HEK293 (cell line): ENCODE results near the gene UNC45B.
"Not testable (repeated sequence)": the region's sequence is repeated elsewhere in the genome, so short reads cannot be mapped to it uniquely, and the experiment has no call there.

Experiments used
- CTCF ChIA-PET: fragments of 350-600 bp; formaldehyde crosslinking; extraction: SDS; loops from one replicate; lab custom pipeline; 2021; ENCODE audit warnings: antibody characterized with exemption; lab: Yijun Ruan, JAX
- POLR2A ChIA-PET: fragments of 300-600 bp; formaldehyde crosslinking; extraction: SDS; loops from one replicate; lab custom pipeline; 2020; ENCODE audit warnings: antibody characterized with exemption, inconsistent platforms; lab: Yijun Ruan, JAX
- H3K27ac ChIP-seq: fragments of 200-500 bp; sonication (Bioruptor generic); 2 replicates; pipeline ENCODE4 v1.5.1; 2014; ENCODE audit warnings: low read depth, low read length, control low read depth, inconsistent platforms; ENCODE audit errors: extremely low read depth
- H3K36me3 ChIP-seq, 2 experiments: fragments of 200-500 bp in 1 of 2; sonication (Bioruptor generic) in 1 of 2; 1 replicate in 1 of 2; 2 replicates in 1 of 2; pipeline ENCODE4 v1.5.1; 2014 to 2017; ENCODE audit warnings: inconsistent platforms in 2 of 2, low read length in 2 of 2; ENCODE audit not compliant: control insufficient read depth in 2 of 2, insufficient read depth in 1 of 2
- H3K4me1 ChIP-seq: fragments of 200-500 bp; sonication (Bioruptor generic); 2 replicates; pipeline ENCODE4 v1.5.1; 2014; ENCODE audit warnings: mild to moderate bottlenecking, low read length, inconsistent platforms; ENCODE audit not compliant: control insufficient read depth, insufficient read depth
- H3K4me3 ChIP-seq: 2 replicates; pipeline ENCODE4 v1.5.1; 2011; ENCODE audit warnings: low read depth, mild to moderate bottlenecking, control low read depth, low read length, moderate library complexity
- H3K9me3 ChIP-seq: fragments of 200-500 bp; sonication (Bioruptor generic); 2 replicates; pipeline ENCODE4 v1.5.1; 2014; ENCODE audit warnings: low read depth, low read length, inconsistent platforms; ENCODE audit not compliant: control insufficient read depth, insufficient read depth
- BCL11B ChIP-seq: fragments of 450-650 bp; formaldehyde crosslinking; IDR thresholded peaks from 2 replicates; pipeline ENCODE4 v1.5.1; 2016; ENCODE audit warnings: low read depth, missing biosample characterization, missing genetic modification characterization
- HOXC10 ChIP-seq: sonication (generic); formaldehyde crosslinking; IDR thresholded peaks from 2 replicates; pipeline ENCODE4 v1.8.1; 2023; ENCODE audit warnings: mild to moderate bottlenecking, missing genetic modification reagents
- KLF16 ChIP-seq: fragments of 450-650 bp; formaldehyde crosslinking; IDR thresholded peaks from 2 replicates; pipeline ENCODE4 v1.5.1; 2017; ENCODE audit warnings: missing biosample characterization, missing genetic modification characterization
- MEIS1 ChIP-seq: sonication (generic); formaldehyde crosslinking; IDR thresholded peaks from 2 replicates; pipeline ENCODE4 v1.8.1; 2022; ENCODE audit warnings: missing genetic modification reagents, mild to moderate bottlenecking, borderline replicate concordance
- MYNN ChIP-seq: fragments of 450-650 bp; formaldehyde crosslinking; IDR thresholded peaks from 2 replicates; pipeline ENCODE4 v1.5.1; 2016; ENCODE audit warnings: missing biosample characterization, missing genetic modification characterization, borderline replicate concordance
- OSR2 ChIP-seq: fragments of 450-650 bp; formaldehyde crosslinking; IDR thresholded peaks from 2 replicates; pipeline ENCODE4 v1.5.1; 2016; ENCODE audit warnings: missing biosample characterization, missing genetic modification characterization
- PRDM1 ChIP-seq: fragments of 450-650 bp; formaldehyde crosslinking; IDR thresholded peaks from 2 replicates; pipeline ENCODE4; 2016; ENCODE audit warnings: missing biosample characterization, missing genetic modification characterization
- ZEB2 ChIP-seq: fragments of 450-650 bp; formaldehyde crosslinking; IDR thresholded peaks from 2 replicates; pipeline ENCODE4 v1.5.1; 2016; ENCODE audit warnings: missing biosample characterization, missing genetic modification characterization
- ZNF112 ChIP-seq: fragments of 450-650 bp; formaldehyde crosslinking; IDR thresholded peaks from 2 replicates; pipeline ENCODE4 v1.5.0; 2017; ENCODE audit warnings: missing biosample characterization, missing genetic modification characterization
- ZNF121 ChIP-seq: fragments of 450-650 bp; formaldehyde crosslinking; IDR thresholded peaks from 2 replicates; pipeline ENCODE4 v1.5.1; 2016; ENCODE audit warnings: missing biosample characterization, missing genetic modification characterization
- ZNF169 ChIP-seq: fragments of 450-650 bp; formaldehyde crosslinking; IDR thresholded peaks from 2 replicates; pipeline ENCODE4 v1.5.1; 2016; ENCODE audit warnings: missing biosample characterization, missing genetic modification characterization
- ZNF211 ChIP-seq: fragments of 450-650 bp; formaldehyde crosslinking; IDR thresholded peaks from 2 replicates; pipeline ENCODE4 v1.5.1; 2016; ENCODE audit warnings: low read depth, missing biosample characterization, missing genetic modification characterization
- ZNF221 ChIP-seq: fragments of 450-650 bp; formaldehyde crosslinking; IDR thresholded peaks from 2 replicates; pipeline ENCODE4 v1.5.1; 2017; ENCODE audit warnings: missing biosample characterization, missing genetic modification characterization, borderline replicate concordance
- ZNF37A ChIP-seq: fragments of 450-650 bp; IDR thresholded peaks from 2 replicates; pipeline ENCODE4 v1.5.1; 2018; ENCODE audit warnings: missing biosample characterization, missing genetic modification characterization
- ZNF423 ChIP-seq: fragments of 450-650 bp; formaldehyde crosslinking; IDR thresholded peaks from 2 replicates; pipeline ENCODE4 v1.5.1; 2016; ENCODE audit warnings: missing biosample characterization, missing genetic modification characterization
- ZNF48 ChIP-seq: fragments of 450-650 bp; formaldehyde crosslinking; IDR thresholded peaks from 2 replicates; pipeline ENCODE4 v1.5.1; 2016; ENCODE audit warnings: missing biosample characterization, missing genetic modification characterization
- ZNF548 ChIP-seq: fragments of 450-650 bp; formaldehyde crosslinking; IDR thresholded peaks from 2 replicates; pipeline ENCODE4 v1.5.1; 2016; ENCODE audit warnings: missing biosample characterization, missing genetic modification characterization
- ZNF558 ChIP-seq: fragments of 450-650 bp; formaldehyde crosslinking; IDR thresholded peaks from 2 replicates; pipeline ENCODE4 v1.5.1; 2016; ENCODE audit warnings: missing biosample characterization, missing genetic modification characterization
- ZNF660 ChIP-seq: fragments of 450-650 bp; IDR thresholded peaks from 2 replicates; pipeline ENCODE4 v1.5.1; 2018; ENCODE audit warnings: missing biosample characterization, mild to moderate bottlenecking, missing genetic modification characterization
- ZNF791 ChIP-seq: fragments of 450-650 bp; formaldehyde crosslinking; IDR thresholded peaks from 2 replicates; pipeline ENCODE4 v1.5.1; 2016; ENCODE audit warnings: missing biosample characterization, missing genetic modification characterization
- ZNF837 ChIP-seq: fragments of 450-650 bp; formaldehyde crosslinking; IDR thresholded peaks from 2 replicates; pipeline ENCODE4 v1.5.1; 2016; ENCODE audit warnings: missing biosample characterization, missing genetic modification characterization
- ZSCAN16 ChIP-seq: fragments of 450-650 bp; formaldehyde crosslinking; IDR thresholded peaks from 2 replicates; pipeline ENCODE4 v1.5.1; 2016; ENCODE audit warnings: missing biosample characterization, missing genetic modification characterization
- ZXDB ChIP-seq: fragments of 450-650 bp; formaldehyde crosslinking; IDR thresholded peaks from 2 replicates; pipeline ENCODE4 v1.5.1; 2016; ENCODE audit warnings: missing biosample characterization, missing genetic modification characterization
- TF ChIP-seq, protein P1 (sequence below): fragments of 450-650 bp; formaldehyde crosslinking; IDR thresholded peaks from 2 replicates; pipeline ENCODE4 v1.5.1; 2016; ENCODE audit warnings: missing biosample characterization, missing genetic modification characterization
- TF ChIP-seq, protein P2 (sequence below): fragments of 450-650 bp; formaldehyde crosslinking; IDR thresholded peaks from 2 replicates; pipeline ENCODE4 v1.5.1; 2016; ENCODE audit warnings: missing biosample characterization, missing genetic modification characterization
- TF ChIP-seq, protein P3 (sequence below): fragments of 450-650 bp; formaldehyde crosslinking; IDR thresholded peaks from 2 replicates; pipeline ENCODE4 v1.5.1; 2017; ENCODE audit warnings: missing biosample characterization, missing genetic modification characterization

Gene UNC45B

GRCh38 chr17:35103271-35103670 lies 44.3 kb upstream of the UNC45B start:
- no peak overlapping the region for H3K4me3 ChIP-seq
- H3K4me1 ChIP-seq = no peaks in the 10 kb centered on the region
- POLR2A ChIA-PET = no interaction called here
- TF ChIP-seq ZNF660 (tag by site-specific recombination) (no peak), ZNF48 (tag by site-specific recombination) (no peak), MYNN (no peak), ZNF548 (tag by site-specific recombination) (no peak), ZNF112 (no peak), ZNF791 (tag by site-specific recombination) (no peak), HOXC10 (CRISPR knock-in tag) (no peak)
- TF ChIP-seq, protein P1, sequence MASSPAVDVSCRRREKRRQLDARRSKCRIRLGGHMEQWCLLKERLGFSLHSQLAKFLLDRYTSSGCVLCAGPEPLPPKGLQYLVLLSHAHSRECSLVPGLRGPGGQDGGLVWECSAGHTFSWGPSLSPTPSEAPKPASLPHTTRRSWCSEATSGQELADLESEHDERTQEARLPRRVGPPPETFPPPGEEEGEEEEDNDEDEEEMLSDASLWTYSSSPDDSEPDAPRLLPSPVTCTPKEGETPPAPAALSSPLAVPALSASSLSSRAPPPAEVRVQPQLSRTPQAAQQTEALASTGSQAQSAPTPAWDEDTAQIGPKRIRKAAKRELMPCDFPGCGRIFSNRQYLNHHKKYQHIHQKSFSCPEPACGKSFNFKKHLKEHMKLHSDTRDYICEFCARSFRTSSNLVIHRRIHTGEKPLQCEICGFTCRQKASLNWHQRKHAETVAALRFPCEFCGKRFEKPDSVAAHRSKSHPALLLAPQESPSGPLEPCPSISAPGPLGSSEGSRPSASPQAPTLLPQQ (tag by site-specific recombination) = no peak
- H3K9me3 ChIP-seq = no peaks in the 10 kb centered on the region
- CTCF ChIA-PET = interaction anchor here (1.0 to 2.9 kb wide), 3 partner anchors 13 to 100 kb away, joined by 3 to 14 read pairs (median 5); no protein-coding TSS in a partner anchor
- peaks cover 31 to 81% of the 10 kb centered on the region in 2 experiments for H3K36me3 ChIP-seq
- no peak overlapping the region for H3K27ac ChIP-seq

DNA sequence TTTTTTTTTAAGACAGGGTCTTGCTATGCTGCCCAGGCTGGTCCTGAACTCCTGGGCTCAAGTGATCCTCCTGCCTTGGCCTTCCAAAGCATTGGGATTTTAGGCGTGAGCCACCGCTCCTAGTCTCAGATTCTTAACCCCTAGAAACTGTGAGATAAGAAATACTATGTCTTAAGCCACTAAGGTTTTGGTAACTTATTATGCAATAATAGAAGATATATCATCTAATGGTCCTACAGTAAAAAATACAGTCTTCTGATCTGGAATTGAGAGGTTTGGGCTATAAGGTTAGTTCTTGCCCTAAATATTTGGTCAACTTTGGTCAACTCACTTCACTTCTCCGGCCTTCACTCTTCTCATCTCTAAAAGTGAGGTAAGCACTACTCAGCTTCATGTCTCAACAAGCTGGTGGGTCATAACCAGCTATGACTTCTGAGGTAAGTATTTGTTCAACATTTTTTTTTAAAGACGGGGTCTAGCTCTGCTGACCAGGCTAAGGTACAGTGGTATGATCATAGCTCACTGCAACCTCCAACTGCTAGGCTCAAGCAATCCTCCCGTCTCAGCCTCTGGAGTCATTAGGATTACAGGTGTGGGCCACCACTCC lies 42.7 kb upstream of the UNC45B start:
- CTCF ChIA-PET = no interaction called here
- Histone ChIP-seq H3K9me3 (no peaks in the 10 kb centered on the region), H3K36me3 (peaks cover 29 to 67% of the 10 kb centered on the region in 2 experiments), H3K4me1 (no peaks in the 10 kb centered on the region), H3K4me3 (no peak overlapping the region), H3K27ac (no peak overlapping the region)
- POLR2A ChIA-PET = no interaction called here
- TF ChIP-seq KLF16 (tag by site-specific recombination) (no peak), ZNF169 (no peak), ZSCAN16 (no peak), ZNF791 (tag by site-specific recombination) (no peak), ZNF121 (tag by site-specific recombination) (no peak), ZXDB (tag by site-specific recombination) (no peak), ZNF221 (tag by site-specific recombination) (no peak), MEIS1 (no peak), ZNF211 (no peak), PRDM1 (tag by site-specific recombination) (no peak), ZNF37A (tag by site-specific recombination) (no peak), ZNF837 (tag by site-specific recombination) (no peak), ZEB2 (tag by site-specific recombination) (no peak), BCL11B (tag by site-specific recombination) (no peak), ZNF423 (tag by site-specific recombination) (no peak), OSR2 (tag by site-specific recombination) (no peak), ZNF558 (tag by site-specific recombination) (no peak)
- TF ChIP-seq, protein P2, sequence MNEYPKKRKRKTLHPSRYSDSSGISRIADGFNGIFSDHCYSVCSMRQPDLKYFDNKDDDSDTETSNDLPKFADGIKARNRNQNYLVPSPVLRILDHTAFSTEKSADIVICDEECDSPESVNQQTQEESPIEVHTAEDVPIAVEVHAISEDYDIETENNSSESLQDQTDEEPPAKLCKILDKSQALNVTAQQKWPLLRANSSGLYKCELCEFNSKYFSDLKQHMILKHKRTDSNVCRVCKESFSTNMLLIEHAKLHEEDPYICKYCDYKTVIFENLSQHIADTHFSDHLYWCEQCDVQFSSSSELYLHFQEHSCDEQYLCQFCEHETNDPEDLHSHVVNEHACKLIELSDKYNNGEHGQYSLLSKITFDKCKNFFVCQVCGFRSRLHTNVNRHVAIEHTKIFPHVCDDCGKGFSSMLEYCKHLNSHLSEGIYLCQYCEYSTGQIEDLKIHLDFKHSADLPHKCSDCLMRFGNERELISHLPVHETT (tag by site-specific recombination) = no peak
- TF ChIP-seq, protein P3, sequence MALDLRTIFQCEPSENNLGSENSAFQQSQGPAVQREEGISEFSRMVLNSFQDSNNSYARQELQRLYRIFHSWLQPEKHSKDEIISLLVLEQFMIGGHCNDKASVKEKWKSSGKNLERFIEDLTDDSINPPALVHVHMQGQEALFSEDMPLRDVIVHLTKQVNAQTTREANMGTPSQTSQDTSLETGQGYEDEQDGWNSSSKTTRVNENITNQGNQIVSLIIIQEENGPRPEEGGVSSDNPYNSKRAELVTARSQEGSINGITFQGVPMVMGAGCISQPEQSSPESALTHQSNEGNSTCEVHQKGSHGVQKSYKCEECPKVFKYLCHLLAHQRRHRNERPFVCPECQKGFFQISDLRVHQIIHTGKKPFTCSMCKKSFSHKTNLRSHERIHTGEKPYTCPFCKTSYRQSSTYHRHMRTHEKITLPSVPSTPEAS (tag by site-specific recombination) = no peak

- CTCF ChIA-PET = interaction anchor here (0.7 to 1.5 kb wide), 3 partner anchors 9 to 100 kb away, joined by 3 to 6 read pairs (median 4); partner anchors contain the start of gene RAD51D
- H3K9me3 ChIP-seq, H3K4me1 ChIP-seq, POLR2A ChIA-PET, H3K4me3 ChIP-seq, H3K27ac ChIP-seq: not testable (repeated sequence)
- H3K36me3 ChIP-seq = peaks cover 9 to 25% of the 10 kb centered on the region in 2 experiments; a peak in 2 of 3 replicates
These were observed 36.8 kb upstream of the UNC45B start for GRCh38 chr17:35110791-35111190.
